ENCODE results near the gene CALHM4. TPM values are rescaled to one million over a fixed set of nuclear protein-coding genes. Genes with fewer than 3 reads are reported as not detected.

The CALHM4 gene
- total RNA-seq, 3 donors from 2014 or later (not counting 1 experiment from before 2014, with no cell fraction given): not detected

DNA sequence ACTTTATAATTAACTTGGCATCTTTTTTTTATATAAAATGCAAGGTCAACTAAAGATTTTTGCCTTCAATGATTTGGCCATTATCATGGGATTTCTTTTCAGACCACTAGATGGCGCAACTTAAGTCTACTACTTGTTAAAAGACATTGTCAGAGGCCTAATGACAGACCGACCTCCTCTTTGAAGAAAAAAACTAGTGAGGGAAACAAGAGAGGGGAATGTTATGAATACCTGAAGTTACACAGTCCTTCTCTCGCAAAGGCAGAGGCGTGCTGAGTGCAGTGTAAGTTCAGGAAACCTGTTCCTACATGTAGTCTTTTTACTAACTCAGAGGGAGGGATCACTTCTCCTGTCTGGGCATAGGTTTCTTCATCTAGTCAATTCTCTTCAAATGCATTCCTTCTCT lies 17.3 kb upstream of the CALHM4 start:
- no peak overlapping the region for H3K4me3 ChIP-seq (ENCODE audit: low read length)
- H3K27me3 Mint-ChIP-seq (ENCODE audit: low read depth in 2 of 2): peaks cover 17 to 35% of the 10 kb centered on the region in 2 donors
- peak in 2 of 3 donors; percentile 63 to 66 for ATAC-seq
- TF ChIP-seq, protein P1, sequence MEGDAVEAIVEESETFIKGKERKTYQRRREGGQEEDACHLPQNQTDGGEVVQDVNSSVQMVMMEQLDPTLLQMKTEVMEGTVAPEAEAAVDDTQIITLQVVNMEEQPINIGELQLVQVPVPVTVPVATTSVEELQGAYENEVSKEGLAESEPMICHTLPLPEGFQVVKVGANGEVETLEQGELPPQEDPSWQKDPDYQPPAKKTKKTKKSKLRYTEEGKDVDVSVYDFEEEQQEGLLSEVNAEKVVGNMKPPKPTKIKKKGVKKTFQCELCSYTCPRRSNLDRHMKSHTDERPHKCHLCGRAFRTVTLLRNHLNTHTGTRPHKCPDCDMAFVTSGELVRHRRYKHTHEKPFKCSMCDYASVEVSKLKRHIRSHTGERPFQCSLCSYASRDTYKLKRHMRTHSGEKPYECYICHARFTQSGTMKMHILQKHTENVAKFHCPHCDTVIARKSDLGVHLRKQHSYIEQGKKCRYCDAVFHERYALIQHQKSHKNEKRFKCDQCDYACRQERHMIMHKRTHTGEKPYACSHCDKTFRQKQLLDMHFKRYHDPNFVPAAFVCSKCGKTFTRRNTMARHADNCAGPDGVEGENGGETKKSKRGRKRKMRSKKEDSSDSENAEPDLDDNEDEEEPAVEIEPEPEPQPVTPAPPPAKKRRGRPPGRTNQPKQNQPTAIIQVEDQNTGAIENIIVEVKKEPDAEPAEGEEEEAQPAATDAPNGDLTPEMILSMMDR (IDR thresholded peaks at IDR 0.05): peak; percentile 88
- peak in 1 of 2 donors; percentile 76 for DNase-seq
- intact Hi-C loops (cut with micrococcal nuclease): loop anchor here (1.0 kb wide), 1 partner anchor 35 kb away; the partner anchor contains the start of gene RWDD1
- H3K27me3 ChIP-seq (ENCODE audit: control insufficient read depth, insufficient read depth, low read length): no peaks in the 10 kb centered on the region
- H3K36me3 ChIP-seq (ENCODE audit: control insufficient read depth, insufficient read depth, low read length): no peaks in the 10 kb centered on the region
- no peaks in the 10 kb centered on the region for H3K4me1 ChIP-seq (ENCODE audit: control insufficient read depth, insufficient read depth, low read length)
- no peaks in the 10 kb centered on the region for H3K9me3 Mint-ChIP-seq
- H3K27ac Mint-ChIP-seq: no peak overlapping the region
- no peaks in the 10 kb centered on the region for H3K4me1 Mint-ChIP-seq
- no peak overlapping the region for H3K27ac ChIP-seq (ENCODE audit: low read length)
- WGBS (ENCODE audit: insufficient coverage): 18% methylated on average over 4 of the region's 4 CpGs
- H3K9me3 ChIP-seq (ENCODE audit: control insufficient read depth, insufficient read depth, low read length): no peaks in the 10 kb centered on the region
- no peak overlapping the region for H3K4me3 Mint-ChIP-seq
- H3K36me3 Mint-ChIP-seq: no peaks in the 10 kb centered on the region

DNA sequence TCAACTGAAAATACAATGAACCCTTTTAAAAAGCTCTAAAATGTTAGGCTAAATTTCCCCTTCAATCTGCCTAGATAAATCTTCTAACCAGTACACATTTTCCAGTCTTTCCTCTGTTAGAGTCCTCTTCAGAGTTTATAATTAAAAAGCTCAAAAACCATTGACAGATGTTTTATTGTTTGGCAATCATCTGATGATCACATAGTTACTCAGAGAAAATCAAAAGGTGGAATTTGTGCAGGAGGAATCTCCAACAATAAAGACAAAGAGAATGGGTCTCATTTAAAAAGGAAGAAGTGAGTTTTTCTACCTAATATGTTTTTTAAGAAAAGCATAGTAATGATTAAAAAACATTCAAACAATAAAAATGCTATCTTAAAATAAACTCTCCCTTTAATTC lies 11.1 kb upstream of the CALHM4 start:
- Histone ChIP-seq H3K27me3 (ENCODE audit: control insufficient read depth, insufficient read depth, low read length) (peaks cover 3% of the 10 kb centered on the region), H3K4me1 (ENCODE audit: control insufficient read depth, insufficient read depth, low read length) (no peaks in the 10 kb centered on the region), H3K4me3 (ENCODE audit: low read length) (no peak overlapping the region), H3K9me3 (ENCODE audit: control insufficient read depth, insufficient read depth, low read length) (no peaks in the 10 kb centered on the region), H3K27ac (ENCODE audit: low read length) (no peak overlapping the region), H3K36me3 (ENCODE audit: control insufficient read depth, insufficient read depth, low read length) (no peaks in the 10 kb centered on the region)
- no peaks in the 10 kb centered on the region for H3K4me1 Mint-ChIP-seq
- H3K36me3 Mint-ChIP-seq: no peaks in the 10 kb centered on the region
- ATAC-seq (no peak), DNase-seq (no peak)
- intact Hi-C loops (cut with micrococcal nuclease): no loop called here
- peaks cover 20 to 42% of the 10 kb centered on the region in 2 donors for H3K27me3 Mint-ChIP-seq (ENCODE audit: low read depth in 2 of 2)
- no peak overlapping the region for H3K27ac Mint-ChIP-seq
- H3K4me3 Mint-ChIP-seq: no peak overlapping the region
- TF ChIP-seq, protein P1 (IDR thresholded peaks at IDR 0.05): no peak
- H3K9me3 Mint-ChIP-seq: no peaks in the 10 kb centered on the region

DNA sequence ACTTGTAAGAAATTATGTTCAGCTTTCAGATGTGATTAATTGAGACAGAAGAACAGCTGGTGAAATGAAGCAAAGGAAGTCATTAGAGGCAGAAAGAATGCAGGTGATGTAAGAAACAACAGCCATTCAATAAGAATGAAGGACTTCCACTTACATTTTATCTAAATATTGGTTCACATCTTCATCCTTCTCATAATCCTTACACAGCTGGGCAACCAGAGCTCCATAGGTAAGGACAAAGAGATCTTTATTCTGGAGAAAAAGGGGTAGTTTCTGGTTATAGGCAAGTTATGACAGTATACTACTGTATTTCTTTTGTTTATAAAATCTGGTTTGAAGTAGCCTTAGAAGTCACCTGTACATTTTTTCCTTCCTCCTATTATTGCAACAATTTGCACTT lies 10.4 kb upstream of the CALHM4 start:
- Histone ChIP-seq H3K4me1 (ENCODE audit: control insufficient read depth, insufficient read depth, low read length) (no peaks in the 10 kb centered on the region), H3K4me3 (ENCODE audit: low read length) (no peak overlapping the region), H3K36me3 (ENCODE audit: control insufficient read depth, insufficient read depth, low read length) (no peaks in the 10 kb centered on the region), H3K27me3 (ENCODE audit: control insufficient read depth, insufficient read depth, low read length) (peaks cover 3% of the 10 kb centered on the region), H3K27ac (ENCODE audit: low read length) (no peak overlapping the region), H3K9me3 (ENCODE audit: control insufficient read depth, insufficient read depth, low read length) (no peaks in the 10 kb centered on the region)
- DNase-seq (no peak), ATAC-seq (no peak)
- H3K4me1 Mint-ChIP-seq: no peaks in the 10 kb centered on the region
- TF ChIP-seq, protein P1 (IDR thresholded peaks at IDR 0.05): no peak
- no peaks in the 10 kb centered on the region for H3K9me3 Mint-ChIP-seq
- H3K27ac Mint-ChIP-seq: no peak overlapping the region
- no peaks in the 10 kb centered on the region for H3K36me3 Mint-ChIP-seq
- peaks cover 20 to 48% of the 10 kb centered on the region in 2 donors for H3K27me3 Mint-ChIP-seq (ENCODE audit: low read depth in 2 of 2)
- no peak overlapping the region for H3K4me3 Mint-ChIP-seq
- intact Hi-C loops (cut with micrococcal nuclease): no loop called here

DNA sequence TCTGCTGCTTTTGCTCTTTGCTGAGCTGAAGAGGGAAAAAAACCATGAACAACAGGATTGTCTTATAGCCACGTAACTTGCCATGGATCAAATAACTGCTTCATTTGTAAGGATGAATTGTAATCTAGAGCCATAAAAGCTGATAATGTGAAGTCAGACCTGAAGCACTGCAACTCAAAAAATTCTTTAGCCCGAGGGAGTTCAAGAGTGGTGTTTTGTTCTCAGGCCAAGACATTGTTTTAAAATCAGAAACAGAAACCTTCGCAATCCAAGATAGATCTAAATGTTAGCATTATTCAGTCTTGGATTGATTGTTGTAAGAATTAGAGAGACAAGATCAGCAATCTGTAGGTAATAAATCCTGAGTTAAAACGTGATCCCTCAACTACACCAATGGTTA lies 7.9 kb upstream of the CALHM4 start, which contains the start of gene TRAPPC3L:
TSS of gene TRAPPC3L (minus strand) at position 34 of the 400 bp plus-strand sequence. CDS start 170 bp downstream, outside the sequence.
- Histone ChIP-seq H3K27me3 (ENCODE audit: control insufficient read depth, insufficient read depth, low read length) (peaks cover 3% of the 10 kb centered on the region), H3K4me1 (ENCODE audit: control insufficient read depth, insufficient read depth, low read length) (no peaks in the 10 kb centered on the region), H3K9me3 (ENCODE audit: control insufficient read depth, insufficient read depth, low read length) (no peaks in the 10 kb centered on the region), H3K4me3 (ENCODE audit: low read length) (no peak within 1 kb of the TSS), H3K27ac (ENCODE audit: low read length) (no peak within 1 kb of the TSS), H3K36me3 (ENCODE audit: control insufficient read depth, insufficient read depth, low read length) (no peaks in the 10 kb centered on the region)
- Mint-ChIP-seq H3K4me3 (no peak within 1 kb of the TSS), H3K9me3 (no peaks in the 10 kb centered on the region), H3K27me3 (ENCODE audit: low read depth in 2 of 2) (peaks cover 23 to 41% of the 10 kb centered on the region in 2 donors), H3K36me3 (no peaks in the 10 kb centered on the region), H3K4me1 (no peaks in the 10 kb centered on the region), H3K27ac (no peak within 1 kb of the TSS)
- TF ChIP-seq, protein P1 (IDR thresholded peaks at IDR 0.05): no peak
- no peak for DNase-seq
- intact Hi-C loops (cut with micrococcal nuclease): no loop called here
- ATAC-seq: no peak
- WGBS (ENCODE audit: insufficient coverage): 85% methylated on average over 3 of the region's 4 CpGs

All from natural killer cell (primary cell).